OCI-LY7 (cell line): ENCODE measurements around the gene NF1. TPM values are rescaled to one million over a fixed set of nuclear protein-coding genes. Genes with fewer than 3 reads are reported as not detected.

Source experiments
- BruUV-seq: library from RNA; stranded (reverse); fragments of 400-500 nt; replicated peaks from 2 replicates; lab custom pipeline; 2021; lab: Mats Ljungman, UMichigan
- CTCF ChIA-PET: fragments of 300-600 bp; sonication (Branson Sonifier 250); formaldehyde crosslinking; loops from one replicate; lab custom pipeline; 2022; ENCODE audit warnings: antibody characterized with exemption; ENCODE audit not compliant: unreplicated experiment; lab: Charles Lee
- POLR2A ChIA-PET: fragments of 300-600 bp; sonication (Branson Sonifier 250); formaldehyde crosslinking; loops from one replicate; lab custom pipeline; 2022; ENCODE audit warnings: antibody characterized with exemption; lab: Charles Lee
- DNase-seq: peaks from one replicate; pipeline ENCODE4 v3.0.0-alpha.2; 2015; ENCODE audit warnings: low spot score
- H2AFZ ChIP-seq: fragments of 200-600 bp; sonication (generic), shearing (Covaris generic); 2 replicates; pipeline ENCODE4 v1.6.1; 2014; ENCODE audit warnings: mild to moderate bottlenecking, antibody characterized with exemption, low read length, moderate library complexity
- H3K27ac ChIP-seq: fragments of 200-600 bp; sonication (generic); 2 replicates; pipeline ENCODE4 v1.5.1; 2014; ENCODE audit warnings: mixed run types, low read depth, mild to moderate bottlenecking, moderate library complexity, low read length, inconsistent platforms; ENCODE audit not compliant: poor library complexity, severe bottlenecking
- H3K36me3 ChIP-seq: fragments of 200-600 bp; sonication (generic); 2 replicates; pipeline ENCODE4 v1.6.1; 2014; ENCODE audit warnings: mild to moderate bottlenecking, antibody characterized with exemption, low read length, moderate library complexity, mixed read lengths; ENCODE audit not compliant: insufficient read depth
- H3K4me1 ChIP-seq: fragments of 200-600 bp; sonication (generic); 2 replicates; pipeline ENCODE4 v1.5.1; 2014; ENCODE audit warnings: mild to moderate bottlenecking, low read length; ENCODE audit not compliant: insufficient read depth, poor library complexity, severe bottlenecking
- H3K4me2 ChIP-seq: fragments of 200-600 bp; sonication (generic); 2 replicates; pipeline ENCODE4 v1.6.1; 2014; ENCODE audit warnings: mild to moderate bottlenecking, low read length
- H3K4me3 ChIP-seq: fragments of 200-600 bp; sonication (generic); 2 replicates; pipeline ENCODE4 v1.5.1; 2014; ENCODE audit warnings: mild to moderate bottlenecking, low read depth, low read length; ENCODE audit not compliant: poor library complexity, severe bottlenecking
- H3K79me2 ChIP-seq: fragments of 200-600 bp; sonication (generic); 2 replicates; pipeline ENCODE4 v1.6.1; 2016; ENCODE audit warnings: low read depth, mild to moderate bottlenecking, low read length, moderate library complexity, mixed read lengths; ENCODE audit not compliant: insufficient read depth
- H3K9me2 ChIP-seq: fragments of 200-600 bp; sonication (generic); 2 replicates; pipeline ENCODE4 v1.6.1; 2016; ENCODE audit warnings: mild to moderate bottlenecking, low read length, mixed read lengths; ENCODE audit not compliant: insufficient read depth
- H3K9me3 ChIP-seq: fragments of 200-600 bp; sonication (generic); 2 replicates; pipeline ENCODE4 v1.6.1; 2014; ENCODE audit warnings: mild to moderate bottlenecking, mixed run types, low read length, mixed read lengths
- H4K20me1 ChIP-seq: fragments of 200-600 bp; sonication (generic); 2 replicates; pipeline ENCODE4 v1.6.1; 2014; ENCODE audit warnings: mild to moderate bottlenecking, antibody characterized with exemption, low read length, moderate library complexity, mixed read lengths; ENCODE audit not compliant: insufficient read depth
- EZH2phosphoT487 ChIP-seq: fragments of 200-600 bp; sonication (generic); IDR thresholded peaks from 2 replicates; pipeline ENCODE4 v1.6.1; 2018; ENCODE audit warnings: low read depth, borderline replicate concordance, mild to moderate bottlenecking, mixed run types, antibody characterized with exemption, low read length, moderate library complexity, mixed read lengths
- intact Hi-C: fragments of 100-400 bp; cut with micrococcal nuclease; formaldehyde crosslinking; loops from one replicate; pipeline ENCODE4 v1.10.0; 2022; ENCODE audit not compliant: unreplicated experiment
- total RNA-seq, 2 experiments: library from RNA; depleted of rRNA in 1 of 2; stranded (reverse); fragments of >200 nt in 1 of 2; shearing (Covaris generic) in 1 of 2; gene quantifications; 2 replicates each; pipeline ENCODE4 v1.2.3, GENCODE V29; 2014 to 2022
- TF ChIP-seq, protein P1 (sequence below): fragments of 200-600 bp; sonication (generic); conservative IDR thresholded peaks from 2 replicates; pipeline ENCODE4 v1.5.1; 2014; ENCODE audit warnings: mild to moderate bottlenecking, antibody characterized with exemption, low read length, moderate library complexity, mixed read lengths

Gene NF1
- total RNA-seq, 2 experiments from 2014 or later, result 38.7 to 64.8 TPM

DNA sequence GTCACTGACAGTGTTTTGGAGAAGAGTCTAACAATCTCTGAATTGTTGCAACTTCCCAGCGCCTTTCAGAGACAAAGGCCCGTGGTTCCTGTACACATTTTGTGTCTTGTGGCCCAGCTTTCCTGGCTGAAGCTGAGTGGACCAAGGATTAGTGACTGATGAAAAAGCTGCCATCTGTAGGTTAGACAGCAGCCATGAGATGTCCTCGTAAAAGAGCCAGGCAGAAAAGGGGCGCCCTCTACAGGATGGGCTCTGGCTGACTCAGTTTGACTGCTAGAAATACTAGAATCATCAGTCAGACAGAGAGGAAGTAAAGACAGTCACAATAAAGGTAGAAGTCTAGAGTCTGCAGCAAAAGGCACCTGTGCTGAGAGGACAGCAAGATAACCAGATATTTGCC is 26.5 kb upstream of the NF1 start:
- Histone ChIP-seq H4K20me1 (no peaks in the 10 kb centered on the region), H3K9me2 (no peaks in the 10 kb centered on the region), H3K4me3 (no peak overlapping the region), H3K4me1 (no peaks in the 10 kb centered on the region), H3K4me2 (no peak overlapping the region), H2AFZ (peak overlapping the region; percentile 45), H3K36me3 (no peaks in the 10 kb centered on the region), H3K79me2 (no peaks in the 10 kb centered on the region), H3K9me3 (no peaks in the 10 kb centered on the region), H3K27ac (no peak overlapping the region)
- CTCF ChIA-PET, result no interaction called here
- BruUV-seq, result no TSS peak
- intact Hi-C loops, result no loop called here
- no peak for TF ChIP-seq EZH2phosphoT487
- TF ChIP-seq, protein P1, sequence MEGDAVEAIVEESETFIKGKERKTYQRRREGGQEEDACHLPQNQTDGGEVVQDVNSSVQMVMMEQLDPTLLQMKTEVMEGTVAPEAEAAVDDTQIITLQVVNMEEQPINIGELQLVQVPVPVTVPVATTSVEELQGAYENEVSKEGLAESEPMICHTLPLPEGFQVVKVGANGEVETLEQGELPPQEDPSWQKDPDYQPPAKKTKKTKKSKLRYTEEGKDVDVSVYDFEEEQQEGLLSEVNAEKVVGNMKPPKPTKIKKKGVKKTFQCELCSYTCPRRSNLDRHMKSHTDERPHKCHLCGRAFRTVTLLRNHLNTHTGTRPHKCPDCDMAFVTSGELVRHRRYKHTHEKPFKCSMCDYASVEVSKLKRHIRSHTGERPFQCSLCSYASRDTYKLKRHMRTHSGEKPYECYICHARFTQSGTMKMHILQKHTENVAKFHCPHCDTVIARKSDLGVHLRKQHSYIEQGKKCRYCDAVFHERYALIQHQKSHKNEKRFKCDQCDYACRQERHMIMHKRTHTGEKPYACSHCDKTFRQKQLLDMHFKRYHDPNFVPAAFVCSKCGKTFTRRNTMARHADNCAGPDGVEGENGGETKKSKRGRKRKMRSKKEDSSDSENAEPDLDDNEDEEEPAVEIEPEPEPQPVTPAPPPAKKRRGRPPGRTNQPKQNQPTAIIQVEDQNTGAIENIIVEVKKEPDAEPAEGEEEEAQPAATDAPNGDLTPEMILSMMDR, result peak; percentile 92
- POLR2A ChIA-PET, result no interaction called here
- DNase-seq, result peak; percentile 71

DNA sequence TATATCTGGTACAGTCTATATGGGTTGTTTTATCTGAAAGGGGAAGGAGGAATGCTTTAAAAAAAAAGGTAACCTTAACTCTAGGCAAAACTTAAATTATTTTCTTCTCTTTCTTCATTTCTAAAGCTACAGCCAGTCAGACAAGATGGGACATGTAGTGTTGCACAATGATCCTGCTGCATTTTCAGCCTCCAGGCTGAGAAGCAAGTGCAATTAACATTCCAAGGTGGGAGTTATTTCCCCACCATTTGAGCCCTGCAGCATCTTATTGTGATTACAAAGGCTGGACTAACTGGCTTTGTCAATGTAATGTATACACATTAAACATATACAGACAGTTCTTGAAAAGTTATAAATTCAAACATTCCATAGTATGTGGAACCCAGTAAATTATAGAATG is 22.6 kb upstream of the NF1 start:
- Histone ChIP-seq H3K36me3 (no peaks in the 10 kb centered on the region), H3K79me2 (no peaks in the 10 kb centered on the region), H3K4me3 (no peak overlapping the region), H3K9me2 (no peaks in the 10 kb centered on the region), H2AFZ (no peak overlapping the region), H4K20me1 (no peaks in the 10 kb centered on the region), H3K4me1 (no peaks in the 10 kb centered on the region), H3K27ac (no peak overlapping the region), H3K9me3 (no peaks in the 10 kb centered on the region), H3K4me2 (no peak overlapping the region)
- POLR2A ChIA-PET, result no interaction called here
- CTCF ChIA-PET, result no interaction called here
- intact Hi-C loops, result no loop called here
- TF ChIP-seq, protein P1, result no peak
- no peak for TF ChIP-seq EZH2phosphoT487
- DNase-seq, result no peak
- no TSS peak for BruUV-seq

DNA sequence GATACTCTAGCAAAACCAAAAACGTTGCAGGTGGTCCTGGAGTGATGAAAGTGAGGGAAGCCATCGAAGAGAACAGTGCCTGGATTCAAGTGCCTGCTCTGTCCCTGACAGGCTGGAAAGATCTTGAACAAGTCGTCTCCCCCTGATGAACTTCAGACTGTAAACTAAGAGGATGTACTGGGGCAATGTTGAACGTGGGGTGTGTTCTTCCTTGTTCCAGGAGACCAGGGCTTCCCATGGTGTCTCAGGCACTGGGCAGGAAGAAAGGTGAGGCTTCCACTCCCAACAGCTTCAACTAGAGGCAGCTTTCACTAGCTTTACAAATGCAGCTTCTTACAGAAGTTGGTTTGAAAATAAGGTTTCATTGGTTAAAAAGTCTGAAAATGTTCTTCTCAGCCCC is 21.4 kb upstream of the NF1 start:
- H3K4me2 ChIP-seq, result no peak overlapping the region
- ChIA-PET POLR2A (interaction anchor here (0.7 to 1.0 kb wide), 2 partner anchors 85 to 188 kb away, joined by 3 read pairs; no protein-coding TSS in a partner anchor), CTCF (no interaction called here)
- no peak overlapping the region for H3K27ac ChIP-seq
- no peak for DNase-seq
- no peaks in the 10 kb centered on the region for H3K4me1 ChIP-seq
- H3K4me3 ChIP-seq, result no peak overlapping the region
- no peak overlapping the region for H2AFZ ChIP-seq
- no peaks in the 10 kb centered on the region for H3K36me3 ChIP-seq
- H3K9me3 ChIP-seq, result no peaks in the 10 kb centered on the region
- H3K9me2 ChIP-seq, result no peaks in the 10 kb centered on the region
- intact Hi-C loops, result no loop called here
- BruUV-seq, result no TSS peak
- no peak for TF ChIP-seq EZH2phosphoT487
- TF ChIP-seq, protein P1, result no peak
- H4K20me1 ChIP-seq, result no peaks in the 10 kb centered on the region
- H3K79me2 ChIP-seq, result no peaks in the 10 kb centered on the region
